ENCODE measurements around the gene PLEKHH3.
A peak's percentile ranks its signal among the peaks of the same experiment; 100 is the strongest.

Gene PLEKHH3

GRCh38 chr17:42690596-42690995 lies 13.8 kb upstream of the PLEKHH3 start:
- no peak for TF ChIP-seq CTCF (IDR thresholded peaks at IDR 0.05; ENCODE audit: low read depth, low read length)
- DNase-seq (ENCODE audit: low read depth in 2 of 2) = no peak
- H3K4me3 ChIP-seq (replicated peaks in 1 of 2; ENCODE audit: low read depth in 2 of 2, low read length in 2 of 2) = no peak overlapping the region

- no peak overlapping the region for H3K4me3 ChIP-seq (replicated peaks in 1 of 2; ENCODE audit: low read depth in 2 of 2, low read length in 2 of 2)
- no peak for DNase-seq (ENCODE audit: low read depth in 2 of 2)
- TF ChIP-seq CTCF (IDR thresholded peaks at IDR 0.05; ENCODE audit: low read depth, low read length) = no peak
Measured at GRCh38 chr17:42687707-42688320, 11.0 kb upstream of the PLEKHH3 start.

- H3K4me3 ChIP-seq (replicated peaks in 1 of 2; ENCODE audit: low read depth in 2 of 2, low read length in 2 of 2) = no peak overlapping the region
- DNase-seq (ENCODE audit: low read depth in 2 of 2) = no peak
- TF ChIP-seq CTCF (IDR thresholded peaks at IDR 0.05; ENCODE audit: low read depth, low read length) = no peak
Measured at GRCh38 chr17:42686520-42687128, 9.8 kb upstream of the PLEKHH3 start.

GRCh38 chr17:42685831-42686230 lies 9.0 kb upstream of the PLEKHH3 start:
- no peak for TF ChIP-seq CTCF (IDR thresholded peaks at IDR 0.05; ENCODE audit: low read depth, low read length)
- DNase-seq (ENCODE audit: low read depth in 2 of 2) = no peak
- H3K4me3 ChIP-seq (replicated peaks in 1 of 2; ENCODE audit: low read depth in 2 of 2, low read length in 2 of 2) = no peak overlapping the region

- TF ChIP-seq CTCF (IDR thresholded peaks at IDR 0.05; ENCODE audit: low read depth, low read length) = no peak
- no peak overlapping the region for H3K4me3 ChIP-seq (replicated peaks in 1 of 2; ENCODE audit: low read depth in 2 of 2, low read length in 2 of 2)
- no peak for DNase-seq (ENCODE audit: low read depth in 2 of 2)
Measured at GRCh38 chr17:42684929-42685556, 8.2 kb upstream of the PLEKHH3 start.

GRCh38 chr17:42683407-42684034 lies 6.7 kb upstream of the PLEKHH3 start:
- peak in 1 of 2 donors; percentile 59 for DNase-seq (ENCODE audit: low read depth in 2 of 2)
- peak overlapping the region; percentile 72 to 74 for H3K4me3 ChIP-seq (replicated peaks in 1 of 2; ENCODE audit: low read depth in 2 of 2, low read length in 2 of 2)

More at GRCh38 chr17:42683407-42684034, 6.7 kb upstream of the PLEKHH3 start:
- TF ChIP-seq CTCF (IDR thresholded peaks at IDR 0.05; ENCODE audit: low read depth, low read length) = no peak
